IPS-18a (cell line): ENCODE results near the gene RNU1-2.
"Not testable (repeated sequence)": the region's sequence is repeated elsewhere in the genome, so short reads cannot be mapped to it uniquely, and the experiment has no call there.

Source experiments
- H3K27ac ChIP-seq: one replicate; pipeline ENCODE4 v1.5.1; 2013; ENCODE audit warnings: low read length
- H3K27me3 ChIP-seq: one replicate; pipeline ENCODE4 v1.6.1; 2013; ENCODE audit warnings: mild to moderate bottlenecking, low read length; ENCODE audit not compliant: control insufficient read depth, insufficient read depth
- H3K36me3 ChIP-seq: one replicate; pipeline ENCODE4 v1.6.1; 2013; ENCODE audit warnings: low read depth, low read length; ENCODE audit not compliant: control insufficient read depth
- H3K4me1 ChIP-seq: one replicate; pipeline ENCODE4 v1.6.1; 2013; ENCODE audit warnings: low read depth, low read length; ENCODE audit not compliant: control insufficient read depth
- H3K4me3 ChIP-seq: one replicate; pipeline ENCODE4 v1.5.1; 2013; ENCODE audit warnings: low read length
- H3K9ac ChIP-seq: one replicate; pipeline ENCODE4 v1.6.1; 2013; ENCODE audit warnings: mild to moderate bottlenecking, low read length, moderate library complexity
- H3K9me3 ChIP-seq: one replicate; pipeline ENCODE4 v1.6.1; 2013; ENCODE audit warnings: low read depth, low read length; ENCODE audit not compliant: control insufficient read depth

RNU1-2 gene

DNA sequence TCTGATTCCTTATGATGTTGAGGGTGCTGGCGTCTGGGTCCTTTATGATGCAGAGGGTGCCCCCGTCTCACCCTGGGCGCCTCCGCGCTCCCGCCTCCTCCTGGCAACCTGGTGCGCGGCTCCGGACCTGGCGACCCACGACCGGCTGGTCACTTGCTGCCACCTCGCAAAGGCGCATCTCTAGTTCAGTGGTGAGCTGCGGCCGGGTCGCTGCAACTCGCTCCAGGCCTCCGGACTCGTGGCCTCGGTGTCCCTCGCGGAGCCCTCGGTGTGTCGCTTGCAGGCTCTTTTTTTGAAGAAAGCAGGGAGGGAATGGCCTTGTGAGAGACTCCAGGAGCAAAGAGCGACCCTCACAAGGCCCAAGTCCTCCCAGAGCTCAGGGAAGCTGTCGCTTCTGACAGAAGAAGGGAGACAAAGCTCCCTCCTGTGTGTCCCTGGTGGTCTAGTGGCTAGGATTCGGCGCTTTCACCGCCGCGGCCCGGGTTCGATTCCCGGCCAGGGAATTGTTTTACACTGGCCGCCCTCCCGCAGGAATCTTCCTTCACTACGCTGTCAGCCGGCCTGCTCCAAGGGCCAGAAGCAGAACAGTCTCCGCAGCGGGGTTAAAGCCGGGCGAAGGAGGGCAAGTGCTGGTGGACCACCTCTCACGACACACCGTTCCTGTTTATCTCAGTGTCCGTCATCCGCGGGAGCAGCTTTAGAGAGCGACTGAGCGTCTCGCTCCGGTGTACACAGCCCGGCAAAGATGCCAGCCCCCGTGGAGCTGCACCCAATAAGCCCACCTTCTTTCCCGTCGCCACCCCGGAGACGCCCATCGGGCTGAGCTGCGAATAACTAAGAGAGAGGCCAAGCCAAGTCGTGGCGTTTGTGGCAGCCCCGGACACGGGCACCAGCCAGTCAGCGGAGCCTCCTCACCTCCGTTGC is 23.4 kb upstream of the RNU1-2 start:
- Histone ChIP-seq H3K4me3 (peak overlapping the region; percentile 73), H3K27me3 (peaks cover 41% of the 10 kb centered on the region)
- H3K4me1 ChIP-seq, H3K36me3 ChIP-seq, H3K27ac ChIP-seq, H3K9ac ChIP-seq, H3K9me3 ChIP-seq: not testable (repeated sequence)

GRCh38 chr1:16873076-16873879 is 22.5 kb upstream of the RNU1-2 start:
- H3K9ac ChIP-seq, H3K9me3 ChIP-seq, H3K4me1 ChIP-seq, H3K36me3 ChIP-seq, H3K27ac ChIP-seq: not testable (repeated sequence)
- peaks cover 41% of the 10 kb centered on the region for H3K27me3 ChIP-seq
- peak overlapping the region; percentile 73 for H3K4me3 ChIP-seq

DNA sequence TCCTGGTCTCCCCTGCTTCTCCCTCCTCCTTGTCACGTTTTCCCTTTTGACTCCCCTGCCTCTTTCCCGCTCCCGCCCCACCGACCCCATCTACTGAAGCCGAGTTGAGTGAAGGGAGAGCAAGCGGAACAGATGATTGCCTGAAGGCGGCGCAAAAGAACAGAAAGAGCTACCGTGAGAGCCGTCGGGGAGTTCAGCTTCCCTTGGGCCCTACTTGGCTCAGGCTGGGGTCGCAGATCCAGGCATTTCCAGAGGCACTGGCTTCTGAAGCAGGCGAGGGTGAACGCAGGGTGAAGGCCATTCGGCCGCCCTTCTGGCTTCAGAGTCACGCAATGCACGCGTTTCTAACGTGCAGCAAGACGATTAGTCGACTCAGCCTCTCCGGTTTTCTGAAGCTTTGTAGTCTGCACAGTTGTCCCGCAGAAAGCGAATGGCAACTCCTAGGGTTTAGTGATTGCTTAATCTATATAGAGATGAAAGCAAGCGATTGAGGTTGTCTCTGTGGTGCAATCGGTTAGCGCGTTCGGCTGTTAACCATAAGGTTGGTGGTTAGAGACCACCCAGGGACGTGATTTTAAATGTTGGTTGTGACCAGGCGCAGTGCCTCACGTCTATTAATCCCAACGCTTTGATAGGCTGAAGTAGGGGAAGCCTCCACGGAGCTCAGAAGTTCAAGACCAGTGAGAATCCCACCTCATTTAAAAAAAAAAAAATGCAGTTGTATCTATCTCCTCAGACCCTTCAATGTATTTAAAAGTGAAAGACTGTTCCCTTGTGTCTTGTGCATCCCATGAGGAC is 20.6 kb upstream of the RNU1-2 start:
- not testable (repeated sequence) for H3K36me3 ChIP-seq, H3K9ac ChIP-seq, H3K4me1 ChIP-seq, H3K27ac ChIP-seq, H3K9me3 ChIP-seq
- Histone ChIP-seq H3K27me3 (peaks cover 47% of the 10 kb centered on the region), H3K4me3 (peak overlapping the region; percentile 39)

DNA sequence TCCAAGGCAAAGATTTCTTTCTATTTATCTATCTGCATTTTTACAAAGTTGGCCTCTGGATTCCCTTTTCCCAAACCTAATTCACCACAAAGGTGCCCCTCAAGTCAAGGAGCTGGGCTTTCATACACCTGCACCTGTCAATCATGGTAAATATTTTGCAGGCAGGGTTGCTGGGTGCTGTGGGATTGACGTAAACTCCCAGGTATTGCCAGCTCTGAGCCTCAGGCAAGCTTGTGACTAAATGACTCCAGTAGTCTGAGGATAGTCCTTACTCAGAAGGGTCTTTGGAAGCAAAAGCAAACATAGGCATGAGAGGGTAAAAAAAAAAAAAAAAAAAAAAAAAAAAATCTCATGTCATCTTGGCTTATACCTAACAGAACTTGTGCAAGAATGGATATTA is 14.0 kb upstream of the RNU1-2 start:
- H3K9me3 ChIP-seq, H3K36me3 ChIP-seq, H3K4me1 ChIP-seq, H3K9ac ChIP-seq, H3K4me3 ChIP-seq, H3K27ac ChIP-seq, H3K27me3 ChIP-seq: not testable (repeated sequence)

DNA sequence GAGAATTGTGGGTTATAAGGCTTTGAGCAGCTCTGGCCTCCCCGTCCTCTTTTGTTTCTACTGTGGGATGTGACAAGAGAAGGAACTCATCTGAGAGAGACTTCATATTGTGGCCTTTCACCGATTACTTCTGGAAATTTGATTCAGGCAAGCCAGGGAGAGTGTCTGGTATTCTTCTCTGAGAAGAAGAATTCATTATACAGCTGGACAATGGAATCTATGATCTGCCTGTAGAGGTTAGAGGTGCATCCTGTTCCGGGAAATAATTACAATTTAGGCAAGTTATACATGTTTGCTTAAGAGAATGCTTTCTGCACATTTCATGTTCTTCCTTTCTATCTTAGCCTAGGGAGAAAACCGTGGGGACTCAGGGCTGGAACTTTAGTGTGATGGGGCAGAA is 12.8 kb upstream of the RNU1-2 start:
- peaks cover 6% of the 10 kb centered on the region for H3K27me3 ChIP-seq
- no peaks in the 10 kb centered on the region for H3K36me3 ChIP-seq
- H3K9ac ChIP-seq, result no peak overlapping the region
- H3K9me3 ChIP-seq, result no peaks in the 10 kb centered on the region
- no peak overlapping the region for H3K27ac ChIP-seq
- no peak overlapping the region for H3K4me3 ChIP-seq
- no peaks in the 10 kb centered on the region for H3K4me1 ChIP-seq

GRCh38 chr1:16884487-16884886 is 11.3 kb upstream of the RNU1-2 start:
- not testable (repeated sequence) for H3K9me3 ChIP-seq, H3K27ac ChIP-seq, H3K4me1 ChIP-seq, H3K9ac ChIP-seq, H3K27me3 ChIP-seq, H3K4me3 ChIP-seq, H3K36me3 ChIP-seq

DNA sequence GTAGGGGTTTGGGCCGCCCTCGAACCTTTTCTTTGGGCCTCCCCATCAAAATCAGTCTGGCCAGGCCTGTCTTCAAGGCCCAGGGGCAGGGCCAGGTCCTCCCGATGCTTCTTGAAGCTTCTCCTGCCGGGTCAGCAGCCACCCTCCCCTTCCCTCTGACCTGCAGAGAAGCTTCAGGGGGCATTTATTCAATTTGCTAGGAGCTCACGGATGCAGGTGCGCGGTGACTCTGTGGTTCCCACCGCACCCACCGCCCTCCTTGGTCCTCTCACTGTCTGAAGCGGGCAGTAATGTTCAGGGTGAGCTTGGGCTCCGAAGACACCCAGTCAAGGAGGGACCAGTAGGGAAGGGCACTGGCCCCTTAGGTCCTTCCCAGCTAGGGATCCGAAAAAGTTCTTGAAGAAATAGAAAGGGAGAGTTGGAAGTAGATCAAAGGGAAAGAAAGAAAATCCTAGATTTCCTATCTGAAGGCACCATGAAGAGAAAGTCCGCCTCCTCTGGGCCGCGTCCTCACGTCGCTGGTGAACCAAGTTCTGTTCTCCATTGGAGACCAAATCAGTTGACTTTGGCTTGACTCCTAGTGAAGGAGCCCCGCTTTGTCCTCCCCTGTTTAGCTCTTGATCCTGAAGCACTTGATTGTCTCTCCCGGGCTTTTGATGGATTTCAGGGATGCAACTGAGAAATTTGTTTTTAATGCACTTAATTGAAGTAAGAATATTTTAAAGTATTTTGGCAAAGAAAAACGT is 8.7 kb upstream of the RNU1-2 start:
- Histone ChIP-seq H3K36me3 (no peaks in the 10 kb centered on the region), H3K27ac (no peak overlapping the region), H3K27me3 (no peaks in the 10 kb centered on the region), H3K4me1 (no peaks in the 10 kb centered on the region), H3K9ac (no peak overlapping the region), H3K9me3 (no peaks in the 10 kb centered on the region), H3K4me3 (no peak overlapping the region)

GRCh38 chr1:16888860-16889816 is 6.6 kb upstream of the RNU1-2 start:
- no peaks in the 10 kb centered on the region for H3K9me3 ChIP-seq
- peak overlapping the region; percentile 5 for H3K27ac ChIP-seq
- H3K9ac ChIP-seq, result peak overlapping the region; percentile 76
- no peaks in the 10 kb centered on the region for H3K36me3 ChIP-seq
- no peaks in the 10 kb centered on the region for H3K27me3 ChIP-seq
- no peaks in the 10 kb centered on the region for H3K4me1 ChIP-seq
- peak overlapping the region; percentile 76 for H3K4me3 ChIP-seq

DNA sequence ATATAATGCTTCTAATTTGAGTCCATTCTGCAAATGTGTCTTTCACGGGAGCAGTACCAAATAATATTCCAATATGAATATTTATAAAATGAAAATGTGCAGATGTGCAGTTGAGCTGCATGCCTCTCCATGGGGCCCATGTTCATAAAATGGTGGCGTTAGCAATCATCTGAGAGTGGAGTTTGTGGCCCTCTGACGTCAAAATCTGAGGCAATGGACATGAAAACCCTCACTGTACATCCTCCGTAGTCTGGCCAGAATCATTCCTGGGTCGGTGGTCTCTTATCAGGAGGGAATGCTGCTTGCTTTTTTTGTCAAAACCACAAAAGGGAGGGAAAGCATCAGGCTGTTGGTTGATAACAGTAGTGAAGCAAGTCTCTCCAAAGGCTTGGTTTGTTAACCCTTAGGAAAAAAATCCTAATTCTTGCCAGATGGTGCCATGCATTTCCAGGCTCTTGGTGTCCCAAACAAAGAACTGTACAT is 5.2 kb upstream of the RNU1-2 start:
- H3K9ac ChIP-seq, H3K27ac ChIP-seq, H3K27me3 ChIP-seq, H3K4me1 ChIP-seq, H3K36me3 ChIP-seq, H3K9me3 ChIP-seq, H3K4me3 ChIP-seq: not testable (repeated sequence)

- H3K27me3 ChIP-seq, H3K4me3 ChIP-seq, H3K9me3 ChIP-seq, H3K36me3 ChIP-seq, H3K9ac ChIP-seq, H3K27ac ChIP-seq, H3K4me1 ChIP-seq: not testable (repeated sequence)
Observed at GRCh38 chr1:16891057-16891456, 4.7 kb upstream of the RNU1-2 start.
